SK-N-SH treated with all-trans-retinoic acid at 6 μM for 48 hours (cell line): ENCODE measurements around the gene TMEM138.

Source experiments
- ARNTL ChIP-seq: fragments of 450-650 bp; formaldehyde crosslinking; IDR thresholded peaks from 2 replicates; pipeline ENCODE4 v1.5.0; 2020; ENCODE audit warnings: low read depth, mild to moderate bottlenecking, moderate library complexity, borderline replicate concordance
- CREB5 ChIP-seq: fragments of 250-450 bp; sonication (Bioruptor Pico); IDR thresholded peaks from 2 replicates; pipeline ENCODE4 v1.5.1; 2020; ENCODE audit warnings: low read depth, mild to moderate bottlenecking, moderate library complexity
- CSDC2 ChIP-seq: fragments of 250-450 bp; sonication (Bioruptor Pico); IDR thresholded peaks from 2 replicates; pipeline ENCODE4 v1.5.0; 2020; ENCODE audit warnings: mild to moderate bottlenecking, moderate library complexity
- ESRRG ChIP-seq: fragments of 250-450 bp; sonication (Bioruptor Pico); IDR thresholded peaks from 2 replicates; pipeline ENCODE4 v1.6.1; 2021; ENCODE audit warnings: mild to moderate bottlenecking
- GLIS3 ChIP-seq: fragments of 250-450 bp; sonication (Bioruptor Pico); IDR thresholded peaks from 2 replicates; pipeline ENCODE4 v1.5.0; 2020; ENCODE audit warnings: mild to moderate bottlenecking, moderate library complexity
- ISL1 ChIP-seq: fragments of 250-450 bp; sonication (Bioruptor Pico); IDR thresholded peaks from 2 replicates; pipeline ENCODE4 v2.1.2; 2022; ENCODE audit warnings: mild to moderate bottlenecking, moderate library complexity
- PATZ1 ChIP-seq: fragments of 250-450 bp; sonication (Bioruptor Pico); IDR thresholded peaks from 2 replicates; pipeline ENCODE4 v1.8.0; 2020; ENCODE audit warnings: mild to moderate bottlenecking, moderate library complexity, borderline replicate concordance
- POU6F1 ChIP-seq: fragments of 250-450 bp; sonication (Bioruptor Pico); IDR thresholded peaks from 2 replicates; pipeline ENCODE4 v1.8.0; 2021; ENCODE audit warnings: low read depth, mild to moderate bottlenecking, moderate library complexity, borderline replicate concordance
- SNAI2 ChIP-seq: fragments of 250-450 bp; sonication (Bioruptor Pico); IDR thresholded peaks from 2 replicates; pipeline ENCODE4 v1.5.0; 2020; ENCODE audit warnings: mild to moderate bottlenecking, moderate library complexity
- TCF4 ChIP-seq: fragments of 250-450 bp; sonication (Bioruptor Pico); IDR thresholded peaks from 2 replicates; pipeline ENCODE4 v1.8.0; 2021; ENCODE audit warnings: mild to moderate bottlenecking, moderate library complexity, borderline replicate concordance
- TOX ChIP-seq: fragments of 250-450 bp; sonication (Bioruptor Pico); IDR thresholded peaks from 2 replicates; pipeline ENCODE4 v1.8.0; 2021; ENCODE audit warnings: mild to moderate bottlenecking, moderate library complexity, borderline replicate concordance
- ZFP3 ChIP-seq: fragments of 250-450 bp; sonication (Bioruptor Pico); IDR thresholded peaks from 2 replicates; pipeline ENCODE4 v1.5.0; 2020; ENCODE audit warnings: mild to moderate bottlenecking, moderate library complexity
- ZFP30 ChIP-seq: fragments of 450-650 bp; formaldehyde crosslinking; IDR thresholded peaks from 2 replicates; pipeline ENCODE4 v1.5.0; 2022; ENCODE audit warnings: mild to moderate bottlenecking, moderate library complexity

- TF ChIP-seq CREB5 (CRISPR knock-in tag) (no peak), PATZ1 (CRISPR knock-in tag) (no peak), SNAI2 (CRISPR knock-in tag) (no peak), GLIS3 (CRISPR knock-in tag) (no peak), ZFP3 (CRISPR knock-in tag) (no peak), CSDC2 (CRISPR knock-in tag) (no peak), ESRRG (CRISPR knock-in tag) (no peak), ARNTL (CRISPR knock-in tag) (no peak), POU6F1 (no peak), ZFP30 (CRISPR knock-in tag) (no peak), TCF4 (CRISPR knock-in tag) (no peak), ISL1 (CRISPR knock-in tag) (no peak), TOX (no peak)
Observed at GRCh38 chr11:61332281-61332796, 29.8 kb upstream of the TMEM138 start.
